Central memory CD8-positive, alpha-beta T cell (primary cell): ENCODE data around the gene IL4.
"Not testable (repeated sequence)": the region's sequence is repeated elsewhere in the genome, so short reads cannot be mapped to it uniquely, and the experiment has no call there.

Source experiments
- ATAC-seq: fragments of 150-1000 bp; cut with Tn5 transposase; replicated peaks from 2 replicates; pipeline ENCODE4 v1.10.0; 2022; ENCODE audit warnings: mild to moderate bottlenecking, moderate FRiP score, moderate number of reproducible peaks; ENCODE audit not compliant: poor library complexity, severe bottlenecking; ENCODE audit errors: extremely low read depth
- DNase-seq, 2 donors: peaks; one replicate each; pipeline ENCODE4 v3.0.0; 2021; ENCODE audit warnings: low spot score in 2 of 2
- H3K27ac Mint-ChIP-seq: one replicate; pipeline ENCODE4 v1.8.0; 2022; ENCODE audit warnings: low read depth, mild to moderate bottlenecking, moderate library complexity, mixed read lengths
- H3K27me3 Mint-ChIP-seq: one replicate; pipeline ENCODE4 v1.8.0; 2022; ENCODE audit warnings: mixed read lengths
- H3K36me3 Mint-ChIP-seq: one replicate; pipeline ENCODE4 v1.8.0; 2022; ENCODE audit warnings: mild to moderate bottlenecking, moderate library complexity, mixed read lengths; ENCODE audit not compliant: insufficient read depth
- H3K4me1 Mint-ChIP-seq: one replicate; pipeline ENCODE4 v1.8.0; 2022; ENCODE audit warnings: mixed read lengths
- H3K4me3 Mint-ChIP-seq: one replicate; pipeline ENCODE4 v1.8.0; 2022; ENCODE audit warnings: mild to moderate bottlenecking, moderate library complexity, mixed read lengths
- H3K9me3 Mint-ChIP-seq: one replicate; pipeline ENCODE4 v1.8.0; 2022; ENCODE audit warnings: mixed read lengths

IL4 gene

DNA sequence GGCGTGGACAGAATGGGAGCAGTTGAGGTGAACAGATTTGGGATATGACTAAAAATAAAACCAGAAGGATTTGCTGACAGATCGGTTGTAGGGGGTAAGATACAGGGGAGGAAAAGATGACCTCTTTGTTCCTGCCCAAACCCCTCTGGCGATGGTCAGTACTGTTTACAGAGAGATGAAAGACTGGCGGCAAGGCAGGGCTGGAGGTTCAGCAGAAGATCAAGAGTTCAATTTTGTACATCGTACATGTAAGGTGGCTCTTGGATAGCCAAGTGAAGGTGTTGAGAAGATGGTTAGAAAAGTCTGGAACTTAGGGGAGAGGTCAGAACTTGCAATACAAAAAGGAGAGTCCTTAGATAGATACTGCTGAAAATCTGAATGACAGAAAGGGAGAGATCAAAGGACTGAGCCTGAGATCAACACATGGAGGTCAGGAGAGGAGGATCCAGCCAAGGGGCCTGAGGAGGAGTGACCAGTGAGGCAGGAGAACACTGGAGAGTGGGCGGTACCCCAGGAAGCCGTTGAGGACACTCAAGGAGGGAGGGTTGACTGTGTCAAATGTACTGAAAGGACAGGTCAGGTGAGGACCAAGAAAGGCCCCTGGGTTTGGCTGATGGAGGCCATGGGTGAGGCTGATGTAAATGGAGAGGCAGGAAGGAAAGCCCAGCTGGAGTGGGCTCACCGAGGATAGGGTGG lies 7.1 kb downstream of the IL4 start:
- Mint-ChIP-seq H3K9me3 (no peaks in the 10 kb centered on the region), H3K27ac (no peak overlapping the region), H3K4me1 (peaks cover 21% of the 10 kb centered on the region), H3K27me3 (no peaks in the 10 kb centered on the region), H3K4me3 (no peak overlapping the region), H3K36me3 (peaks cover 9% of the 10 kb centered on the region)
- DNase-seq = no peak
- ATAC-seq = no peak

DNA sequence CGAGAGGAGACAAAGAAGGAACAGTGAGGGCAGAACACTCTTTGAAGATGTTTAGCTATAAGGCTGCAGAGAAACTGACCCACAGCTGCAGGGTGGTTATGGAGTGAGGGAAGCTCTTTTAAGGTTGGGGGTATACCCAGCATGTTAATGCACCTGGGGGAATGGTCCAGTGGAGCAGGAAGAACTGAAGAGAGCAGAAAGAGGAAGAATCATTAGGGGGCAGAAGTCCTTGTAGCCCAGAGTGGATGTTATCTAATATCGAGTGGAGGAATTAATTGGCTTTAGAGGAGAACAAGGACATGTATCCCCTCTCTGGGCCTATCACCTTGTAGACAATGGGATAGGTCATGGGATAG lies 7.7 kb downstream of the IL4 start:
- H3K27ac Mint-ChIP-seq = no peak overlapping the region
- H3K36me3 Mint-ChIP-seq = peaks cover 9% of the 10 kb centered on the region
- ATAC-seq = no peak
- no peak overlapping the region for H3K4me3 Mint-ChIP-seq
- H3K9me3 Mint-ChIP-seq = no peaks in the 10 kb centered on the region
- DNase-seq = no peak
- no peaks in the 10 kb centered on the region for H3K27me3 Mint-ChIP-seq
- peaks cover 16% of the 10 kb centered on the region for H3K4me1 Mint-ChIP-seq

DNA sequence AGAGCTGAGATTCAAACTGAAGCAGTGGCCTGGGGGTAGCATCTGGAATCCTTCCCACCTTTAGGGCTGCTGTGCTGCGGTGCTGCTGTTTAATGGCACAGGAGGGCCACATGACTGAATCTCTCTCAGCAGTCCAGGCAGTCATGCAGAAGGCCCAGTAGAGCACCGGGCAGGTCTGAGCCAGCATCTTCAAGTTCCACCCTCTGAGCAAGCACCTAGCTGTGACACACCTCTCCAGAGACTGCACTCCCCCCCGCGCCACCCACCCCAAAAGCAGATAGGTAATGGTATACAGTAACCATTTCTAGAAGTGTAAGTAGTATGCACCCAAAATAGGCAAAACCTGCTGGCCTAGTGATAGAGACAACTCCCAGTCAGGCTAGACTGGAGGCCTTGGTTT lies 8.2 kb downstream of the IL4 start:
- no peak overlapping the region for H3K27ac Mint-ChIP-seq

GRCh38 chr5:132684491-132684890 lies 10.7 kb downstream of the IL4 start:
- Mint-ChIP-seq H3K9me3 (no peaks in the 10 kb centered on the region), H3K27ac (no peak overlapping the region), H3K4me3 (no peak overlapping the region), H3K4me1 (peaks cover 28% of the 10 kb centered on the region), H3K27me3 (no peaks in the 10 kb centered on the region), H3K36me3 (peaks cover 10% of the 10 kb centered on the region)
- DNase-seq = no peak
- no peak for ATAC-seq

More for the DNA sequence above, 8.2 kb downstream of the IL4 start:
- Mint-ChIP-seq H3K27me3 (no peaks in the 10 kb centered on the region), H3K9me3 (no peaks in the 10 kb centered on the region), H3K4me1 (peaks cover 10% of the 10 kb centered on the region), H3K36me3 (peaks cover 9% of the 10 kb centered on the region), H3K4me3 (no peak overlapping the region)
- DNase-seq (no peak), ATAC-seq (no peak)

DNA sequence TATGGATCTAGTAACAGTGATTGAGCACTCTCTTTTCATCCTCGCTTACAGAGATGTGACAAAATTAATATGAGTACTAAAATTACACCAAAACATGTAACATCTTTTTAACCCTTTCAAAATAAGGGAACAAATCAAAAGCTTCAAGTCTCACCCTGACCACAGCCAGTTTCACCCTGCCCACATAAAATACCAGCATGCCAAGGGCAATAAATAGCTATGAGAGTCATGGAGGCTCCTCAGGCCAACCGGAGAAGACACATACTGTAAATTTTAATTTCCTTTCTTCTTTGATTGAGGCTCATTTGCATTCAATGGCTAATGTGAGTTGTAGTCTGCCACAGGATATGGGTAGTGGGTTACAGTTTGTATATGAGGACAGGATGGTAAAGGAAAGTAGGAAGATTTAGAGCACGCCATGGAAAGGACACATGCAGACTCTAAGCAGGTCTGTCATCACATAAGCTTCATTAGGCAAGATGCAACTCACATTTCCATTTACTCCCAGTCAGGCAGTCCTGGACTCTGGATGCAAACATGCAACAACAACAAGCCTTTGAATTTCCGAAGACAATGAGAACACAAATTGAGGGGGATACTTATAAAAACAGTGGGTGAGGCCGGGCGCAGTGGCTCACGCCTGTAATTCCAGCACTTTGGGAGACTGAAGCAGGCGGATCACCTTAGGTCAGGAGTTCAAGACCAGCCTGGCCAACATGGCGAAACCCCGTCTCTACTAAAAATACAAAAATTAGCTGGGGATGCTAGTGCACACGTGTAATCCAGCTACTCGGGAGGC lies 11.3 kb downstream of the IL4 start:
- Mint-ChIP-seq H3K27me3 (no peaks in the 10 kb centered on the region), H3K4me1 (peaks cover 29% of the 10 kb centered on the region), H3K36me3 (peaks cover 12% of the 10 kb centered on the region), H3K4me3 (no peak overlapping the region), H3K9me3 (no peaks in the 10 kb centered on the region), H3K27ac (no peak overlapping the region)
- DNase-seq (no peak), ATAC-seq (no peak)

DNA sequence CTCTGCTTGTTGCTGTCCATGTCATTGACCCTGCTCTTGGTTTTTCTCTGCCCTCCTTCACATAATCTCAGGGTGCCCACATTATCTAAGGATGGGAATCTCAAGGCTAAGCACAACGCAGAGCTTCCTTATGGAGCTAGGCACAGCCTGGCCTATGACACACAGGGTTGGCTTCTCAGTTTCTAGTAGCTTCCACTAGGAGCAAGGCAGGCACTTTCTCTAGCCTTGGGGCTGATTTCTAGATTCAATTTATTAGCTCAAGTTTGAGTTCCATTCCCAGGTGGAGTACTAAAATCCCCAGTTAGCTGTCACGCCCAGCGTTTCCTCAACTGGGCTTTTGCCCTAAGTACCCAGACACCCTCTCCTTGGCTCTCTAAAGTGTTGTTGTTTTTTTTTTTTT lies 12.4 kb downstream of the IL4 start:
- no peak overlapping the region for H3K4me3 Mint-ChIP-seq
- no peak for ATAC-seq

DNA sequence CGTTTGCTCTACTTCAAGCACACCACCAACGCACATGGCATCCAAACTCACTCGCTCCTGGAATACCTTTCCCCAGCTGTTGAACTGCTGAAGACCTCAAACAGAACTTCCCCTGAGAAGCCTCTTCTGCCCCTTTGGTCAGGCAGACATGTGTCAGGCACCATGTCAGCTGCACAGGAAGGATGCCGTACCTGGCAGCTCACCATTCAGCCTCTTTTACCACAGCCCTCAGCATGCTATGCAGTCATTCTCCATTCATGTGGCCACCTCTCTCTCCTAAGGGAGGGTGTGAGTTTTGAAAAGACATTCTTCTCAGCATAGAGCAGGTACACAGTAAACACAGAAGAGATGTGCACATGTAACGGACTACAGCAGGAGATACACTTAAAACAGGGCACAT lies 14.2 kb downstream of the IL4 start:
- no peaks in the 10 kb centered on the region for H3K9me3 Mint-ChIP-seq
- ATAC-seq (peak; percentile 92), DNase-seq (peak in 1 of 2 donors; percentile 47)
- H3K27me3 Mint-ChIP-seq = no peaks in the 10 kb centered on the region
- H3K4me1 Mint-ChIP-seq = peaks cover 36% of the 10 kb centered on the region
- peak overlapping the region; percentile 38 for H3K27ac Mint-ChIP-seq
- peaks cover 9% of the 10 kb centered on the region for H3K36me3 Mint-ChIP-seq
- no peak overlapping the region for H3K4me3 Mint-ChIP-seq

More for the DNA sequence above, 12.4 kb downstream of the IL4 start:
- no peaks in the 10 kb centered on the region for H3K9me3 Mint-ChIP-seq
- H3K27ac Mint-ChIP-seq = no peak overlapping the region
- H3K4me1 Mint-ChIP-seq = peaks cover 29% of the 10 kb centered on the region
- no peak for DNase-seq
- peaks cover 12% of the 10 kb centered on the region for H3K36me3 Mint-ChIP-seq
- no peaks in the 10 kb centered on the region for H3K27me3 Mint-ChIP-seq

DNA sequence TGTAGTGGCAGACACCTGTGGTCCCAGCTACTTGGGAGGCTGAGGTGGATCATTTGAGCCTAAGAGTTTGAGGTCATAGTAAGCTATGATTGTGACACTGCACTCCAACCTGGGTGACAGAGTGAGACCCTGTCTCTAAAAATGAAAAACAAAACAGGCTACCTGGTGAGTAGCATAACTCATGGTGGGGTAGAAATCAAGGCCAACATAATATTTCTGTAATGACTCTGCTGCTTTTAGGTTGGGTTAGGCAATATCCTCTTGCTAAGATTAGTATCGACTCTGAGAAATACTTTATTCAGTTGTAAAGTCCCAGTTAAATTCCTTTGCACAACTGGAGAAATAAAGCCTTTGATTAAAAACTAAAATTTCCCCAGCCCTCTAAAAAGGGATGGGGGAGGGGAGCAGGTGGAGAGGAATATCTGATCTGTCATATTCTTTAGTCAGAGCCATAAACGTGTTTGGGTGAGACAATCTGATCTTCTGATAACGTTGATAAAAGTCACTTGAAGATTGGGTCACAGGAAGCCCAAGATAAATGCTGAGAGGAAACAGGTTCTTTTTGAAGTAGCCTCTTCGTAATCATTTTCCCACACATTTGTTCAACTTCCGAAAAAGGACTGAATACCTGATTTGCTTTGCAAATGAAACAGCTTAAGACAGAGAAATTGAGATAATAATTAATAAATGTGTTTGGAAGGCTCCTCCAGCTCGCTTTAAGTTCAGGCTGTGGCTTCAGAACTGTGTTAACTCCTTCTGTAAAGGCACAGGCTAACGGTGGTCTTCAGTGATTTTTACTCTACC lies 14.9 kb downstream of the IL4 start:
- DNase-seq = no peak

DNA sequence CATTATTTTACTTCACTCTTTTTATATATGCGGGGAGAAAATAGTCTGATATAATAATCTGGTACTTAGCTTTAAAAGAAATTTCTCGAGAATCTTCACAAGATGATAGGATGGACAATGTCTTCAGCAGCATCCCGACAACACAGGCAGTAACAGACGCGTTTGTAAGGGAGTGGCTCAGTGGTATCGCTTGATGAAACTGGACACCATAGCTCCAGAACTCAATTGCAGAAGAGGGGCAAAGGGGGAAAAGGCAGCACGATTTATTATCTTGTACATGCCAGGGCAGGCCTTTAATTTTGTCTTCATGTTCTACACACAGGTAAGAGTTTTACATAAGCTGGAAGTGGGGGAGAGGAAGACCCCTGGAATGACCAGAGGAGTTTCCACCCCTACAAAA lies 15.7 kb downstream of the IL4 start:
- H3K9me3 Mint-ChIP-seq = no peaks in the 10 kb centered on the region
- no peak for ATAC-seq
- no peak for DNase-seq
- no peak overlapping the region for H3K4me3 Mint-ChIP-seq
- H3K36me3 Mint-ChIP-seq = peaks cover 7% of the 10 kb centered on the region
- peaks cover 36% of the 10 kb centered on the region for H3K4me1 Mint-ChIP-seq
- no peaks in the 10 kb centered on the region for H3K27me3 Mint-ChIP-seq
- peak overlapping the region; percentile 44 for H3K27ac Mint-ChIP-seq

More for the DNA sequence above, 14.9 kb downstream of the IL4 start:
- H3K27ac Mint-ChIP-seq = peak overlapping the region; percentile 44
- H3K4me1 Mint-ChIP-seq = peaks cover 36% of the 10 kb centered on the region
- no peak overlapping the region for H3K4me3 Mint-ChIP-seq
- ATAC-seq = peak; percentile 43
- peaks cover 9% of the 10 kb centered on the region for H3K36me3 Mint-ChIP-seq
- H3K27me3 Mint-ChIP-seq = no peaks in the 10 kb centered on the region
- no peaks in the 10 kb centered on the region for H3K9me3 Mint-ChIP-seq

- H3K4me1 Mint-ChIP-seq = peaks cover 31% of the 10 kb centered on the region
- peaks cover 8% of the 10 kb centered on the region for H3K36me3 Mint-ChIP-seq
- no peaks in the 10 kb centered on the region for H3K27me3 Mint-ChIP-seq
- DNase-seq (no peak), ATAC-seq (no peak)
- H3K27ac Mint-ChIP-seq = no peak overlapping the region
- H3K9me3 Mint-ChIP-seq = no peaks in the 10 kb centered on the region
- no peak overlapping the region for H3K4me3 Mint-ChIP-seq
Observed at GRCh38 chr5:132690156-132690555, 16.4 kb downstream of the IL4 start.

DNA sequence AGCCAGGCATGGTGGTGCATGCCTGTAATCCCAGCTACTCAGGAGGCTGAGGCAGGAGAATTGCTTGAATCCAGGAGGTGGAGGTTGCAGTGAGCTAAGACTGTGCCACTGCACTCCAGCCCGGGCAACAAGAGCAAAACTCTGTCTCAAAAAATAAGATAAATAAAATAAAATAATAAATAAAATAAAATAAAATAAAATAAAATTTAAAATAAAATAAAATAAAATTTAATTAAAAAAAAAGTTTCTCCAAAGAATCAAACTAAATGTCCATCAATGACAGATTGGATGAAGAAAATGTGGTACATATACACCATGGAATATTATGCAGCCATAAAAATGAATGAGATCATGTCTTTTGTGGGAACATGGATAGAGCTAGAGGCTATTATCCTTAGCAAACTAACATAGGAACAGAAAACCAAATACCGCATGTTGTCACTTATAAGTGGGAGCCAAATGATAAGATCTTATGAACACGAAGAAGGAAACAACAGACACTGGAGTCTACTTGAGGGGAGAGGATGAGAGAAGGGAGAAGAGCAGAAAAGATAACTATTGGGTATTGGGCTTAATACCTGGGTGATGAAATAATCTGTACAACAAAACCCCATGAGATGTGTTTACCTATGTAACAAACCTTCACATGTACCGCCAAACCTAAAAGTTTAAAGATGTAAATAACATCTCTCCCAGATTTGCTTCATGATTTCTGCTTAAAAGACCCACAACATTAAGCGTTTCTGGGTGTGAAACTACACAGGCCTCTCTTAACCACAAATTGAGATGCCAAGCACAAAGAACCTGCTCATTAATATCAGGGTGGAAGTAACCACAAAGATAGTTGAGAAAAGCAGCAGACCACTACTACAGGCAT lies 18.2 kb downstream of the IL4 start:
- not testable (repeated sequence) for H3K9me3 Mint-ChIP-seq, DNase-seq, H3K27me3 Mint-ChIP-seq
- peaks cover 28% of the 10 kb centered on the region for H3K4me1 Mint-ChIP-seq
- H3K27ac Mint-ChIP-seq = peak overlapping the region; percentile 58
- ATAC-seq = peak; percentile 10
- H3K36me3 Mint-ChIP-seq = peaks cover 13% of the 10 kb centered on the region
- peak overlapping the region; percentile 3 for H3K4me3 Mint-ChIP-seq

DNA sequence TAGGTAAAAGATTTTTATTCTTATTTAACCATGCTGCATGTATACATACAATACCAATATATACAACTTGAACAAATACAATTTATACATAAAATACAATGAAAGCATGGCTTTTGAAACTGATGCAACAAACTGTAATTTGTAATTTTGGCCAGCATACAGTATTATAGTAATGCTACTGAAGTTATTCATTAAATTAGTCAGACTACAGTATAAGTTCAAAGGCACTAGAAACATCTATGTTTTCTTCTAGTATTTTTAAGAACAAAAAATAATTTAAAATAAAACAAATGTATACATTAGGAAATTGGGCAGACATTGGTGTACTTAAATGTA lies 18.8 kb downstream of the IL4 start:
- ATAC-seq (no peak), DNase-seq (no peak)
- H3K4me3 Mint-ChIP-seq = no peak overlapping the region
- peaks cover 15% of the 10 kb centered on the region for H3K36me3 Mint-ChIP-seq
- no peaks in the 10 kb centered on the region for H3K9me3 Mint-ChIP-seq
- peak overlapping the region; percentile 58 for H3K27ac Mint-ChIP-seq
- H3K27me3 Mint-ChIP-seq = no peaks in the 10 kb centered on the region
- peaks cover 28% of the 10 kb centered on the region for H3K4me1 Mint-ChIP-seq
